ENCODE measurements around the gene TTC33.
"Not testable (repeated sequence)": the region's sequence is repeated elsewhere in the genome, so short reads cannot be mapped to it uniquely, and the experiment has no call there.

The TTC33 gene

DNA sequence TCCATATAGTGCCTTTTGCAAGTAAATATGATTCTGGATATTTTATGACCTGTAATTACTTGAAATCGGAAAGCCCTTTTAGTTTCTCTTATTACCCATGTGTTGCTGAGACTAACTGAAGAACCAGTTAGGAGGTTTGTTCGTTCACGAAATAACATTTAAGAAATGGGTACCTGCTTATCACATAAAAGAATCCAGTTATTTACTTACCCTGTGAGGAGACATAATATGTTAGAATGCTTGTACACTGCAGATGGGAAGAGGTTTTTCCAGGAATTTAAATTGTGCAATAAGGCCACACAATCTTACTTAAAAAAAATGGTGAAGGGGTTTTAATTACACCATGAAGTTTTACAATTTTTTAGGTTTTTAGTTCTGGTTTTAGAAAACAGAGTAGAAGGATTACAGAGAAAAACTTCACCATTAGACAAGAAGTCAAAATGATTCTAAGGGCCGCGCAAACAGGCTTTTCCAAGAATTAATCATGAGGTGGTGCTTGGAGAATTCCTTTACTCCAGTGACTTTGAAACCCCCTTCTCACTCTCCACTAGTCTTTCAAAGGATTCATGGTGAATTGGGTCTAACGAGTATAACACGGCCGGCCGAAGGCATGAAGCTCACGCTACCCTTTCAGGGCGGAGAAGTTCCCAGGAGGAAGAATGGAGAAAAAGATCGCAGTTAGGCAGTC lies 77.2 kb downstream of the TTC33 start:
- no peak for DNase-seq

- DNase-seq = no peak
Observed at GRCh38 chr5:40678026-40678425, 77.7 kb downstream of the TTC33 start.

DNA sequence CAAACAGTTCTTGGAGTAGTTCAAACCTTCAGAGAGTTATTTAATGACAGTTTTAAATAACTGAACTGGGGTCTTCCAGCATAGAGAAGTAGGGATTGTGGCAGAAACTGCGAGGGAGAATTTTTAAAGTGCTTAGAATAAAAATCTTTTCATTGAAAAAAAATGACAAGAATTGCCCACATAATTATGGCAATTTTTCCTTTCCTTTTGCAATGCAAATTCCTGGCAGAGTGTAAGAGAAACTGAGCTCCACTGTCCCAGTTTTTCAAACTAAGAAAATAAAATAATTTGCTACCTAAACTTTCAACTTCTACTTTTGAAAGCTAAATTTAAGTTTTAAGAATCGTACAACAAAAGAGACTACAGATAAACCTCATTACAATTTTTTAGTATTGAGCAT lies 78.3 kb downstream of the TTC33 start:
- DNase-seq = no peak

DNA sequence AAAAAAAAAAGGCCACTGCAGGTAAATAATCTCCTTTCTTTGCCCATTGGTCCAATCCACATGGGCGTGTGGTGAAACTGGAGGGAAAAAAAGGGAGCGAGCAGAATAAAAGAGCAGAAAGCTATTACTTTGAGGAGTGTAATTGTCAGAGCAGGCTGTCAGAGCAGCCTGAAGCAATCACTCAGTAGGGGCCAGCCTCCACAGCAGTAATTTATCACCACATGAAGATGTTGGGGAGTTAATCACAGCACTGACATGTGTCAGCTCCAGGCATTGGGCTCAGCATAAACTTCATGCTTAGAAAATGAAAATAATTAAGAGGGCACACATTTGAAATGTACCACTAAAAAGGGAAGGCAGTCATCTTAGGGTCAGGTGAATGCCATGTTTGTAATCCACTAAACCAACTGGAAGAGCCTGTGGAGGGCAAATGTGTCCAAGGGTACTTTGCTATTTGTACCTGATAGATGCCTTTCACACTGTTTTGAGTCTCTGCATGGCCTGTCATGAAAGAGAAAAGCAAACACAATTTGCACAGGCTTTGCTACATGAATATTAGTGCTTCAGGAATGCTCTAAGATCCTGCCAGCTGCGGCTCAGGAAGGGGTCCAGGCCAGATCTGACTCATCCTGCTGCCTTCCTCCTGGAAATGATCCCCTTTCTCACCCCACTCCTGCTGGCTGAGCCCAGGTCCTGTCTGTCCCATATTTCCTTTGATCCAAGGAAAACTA lies 79.0 kb downstream of the TTC33 start:
- DNase-seq = no peak

DNA sequence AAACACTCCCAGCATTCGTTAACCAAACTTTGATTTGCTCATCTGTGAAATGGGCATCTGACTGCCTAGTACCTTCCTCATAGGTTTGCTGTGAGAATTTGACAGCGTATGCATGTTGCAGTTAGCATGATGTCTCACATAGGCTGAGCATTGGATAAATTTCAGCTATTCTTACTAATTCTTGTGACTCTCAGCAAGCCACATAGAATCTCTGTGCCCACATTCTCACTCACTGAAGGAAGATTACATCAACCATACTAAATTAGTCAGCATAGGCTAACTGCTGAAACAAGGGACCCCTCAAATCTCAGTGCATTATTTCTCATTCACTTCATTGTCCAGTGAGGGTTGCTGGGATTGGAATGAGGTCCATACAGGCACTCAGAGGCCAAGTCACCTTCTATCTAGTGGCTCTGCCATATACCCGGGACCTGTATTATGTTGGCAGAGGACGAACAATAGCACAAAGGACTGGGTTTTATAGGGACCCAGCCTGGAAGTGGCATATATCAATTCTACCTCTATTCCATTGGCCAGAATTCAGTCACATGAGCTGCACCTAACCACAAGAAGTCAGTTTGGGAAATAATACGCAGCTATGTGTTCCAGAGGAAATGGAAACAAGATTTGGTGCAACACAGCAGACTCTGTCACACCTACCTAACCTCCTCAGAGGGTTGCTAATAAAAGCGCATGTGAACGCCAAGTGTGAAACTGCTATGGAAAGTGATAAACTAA lies 80.2 kb downstream of the TTC33 start:
- no peak for DNase-seq

DNA sequence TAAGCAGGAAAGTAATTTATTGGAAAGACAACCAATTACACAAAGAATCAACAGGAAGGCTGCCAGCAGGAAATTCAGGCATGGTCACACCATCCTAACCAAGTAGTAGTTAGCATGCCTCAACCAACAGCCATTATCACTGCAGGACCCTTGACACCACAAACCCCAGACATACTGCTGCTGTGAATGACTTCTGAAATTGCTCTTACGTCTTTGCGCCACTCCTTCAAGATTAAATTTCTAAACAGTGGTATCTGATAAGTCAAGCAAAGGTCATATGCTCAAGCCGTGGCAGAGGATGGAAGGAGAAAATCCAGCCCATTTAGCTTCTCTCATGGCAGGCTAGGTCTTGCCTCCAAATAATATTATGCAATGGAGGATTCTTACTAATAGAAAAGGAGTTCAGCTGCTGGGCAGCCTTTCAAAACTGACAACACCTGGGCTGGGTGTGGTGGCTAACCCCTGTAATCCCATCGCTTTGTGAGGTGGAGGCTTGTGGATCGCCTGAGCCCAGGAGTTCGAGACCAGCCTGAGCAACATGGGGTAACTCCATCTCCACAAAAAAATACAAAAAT lies 81.0 kb downstream of the TTC33 start:
- DNase-seq = no peak

GRCh38 chr5:40672425-40672824 lies 83.3 kb downstream of the TTC33 start:
- no peak for DNase-seq

- no peak for DNase-seq
Observed at GRCh38 chr5:40669606-40670390, 86.0 kb downstream of the TTC33 start.

GRCh38 chr5:40667161-40667663 lies 88.5 kb downstream of the TTC33 start:
- no peak for DNase-seq

DNA sequence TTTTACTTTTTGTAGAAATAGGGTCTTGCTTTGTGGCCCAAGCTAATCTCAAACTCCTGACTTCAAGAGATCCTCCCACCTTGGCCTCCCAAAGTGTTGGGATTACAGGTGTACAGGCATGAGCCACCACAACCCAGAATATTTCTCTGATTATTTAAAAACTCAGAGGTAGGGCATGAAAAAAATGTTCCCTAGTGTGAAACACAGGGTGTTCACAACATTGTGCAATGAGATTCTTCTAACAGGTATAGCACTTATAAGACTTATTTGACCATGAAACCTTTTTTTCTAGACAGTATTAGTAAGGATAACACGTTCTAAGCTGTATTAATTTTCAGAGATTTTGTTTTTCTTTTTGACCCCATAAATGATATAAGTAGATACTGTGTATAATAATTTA lies 89.1 kb downstream of the TTC33 start:
- no peak for DNase-seq

DNA sequence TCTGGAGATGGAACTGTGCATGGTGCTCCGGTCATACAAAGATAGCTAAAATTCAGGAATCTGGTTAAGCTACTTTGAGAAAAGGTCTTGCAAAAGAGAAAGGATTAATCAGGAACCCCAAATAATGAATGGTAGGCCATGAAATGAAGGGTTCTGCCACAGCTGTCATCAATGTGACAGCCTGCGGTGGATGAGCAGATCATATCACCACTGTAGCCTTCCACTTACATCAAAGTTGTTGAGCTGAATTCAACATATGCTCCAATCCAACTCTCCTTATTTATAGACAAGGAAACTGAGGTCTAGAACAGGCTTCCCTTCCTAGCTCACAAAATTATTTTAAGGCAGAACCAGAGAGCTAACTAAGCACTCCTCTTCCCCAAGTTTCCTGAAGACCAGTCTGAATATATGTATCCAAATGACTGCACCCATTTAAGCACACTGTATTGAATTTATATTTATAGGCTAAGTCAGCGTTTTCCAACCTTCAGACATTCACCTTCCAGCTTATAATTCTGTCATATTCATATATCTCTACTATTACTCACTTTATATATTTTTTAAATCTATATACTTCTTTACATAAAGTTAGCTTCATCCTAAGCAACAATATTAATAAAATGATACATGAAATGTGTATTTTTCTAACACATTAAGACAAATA lies 90.0 kb downstream of the TTC33 start:
- no peak for DNase-seq

DNA sequence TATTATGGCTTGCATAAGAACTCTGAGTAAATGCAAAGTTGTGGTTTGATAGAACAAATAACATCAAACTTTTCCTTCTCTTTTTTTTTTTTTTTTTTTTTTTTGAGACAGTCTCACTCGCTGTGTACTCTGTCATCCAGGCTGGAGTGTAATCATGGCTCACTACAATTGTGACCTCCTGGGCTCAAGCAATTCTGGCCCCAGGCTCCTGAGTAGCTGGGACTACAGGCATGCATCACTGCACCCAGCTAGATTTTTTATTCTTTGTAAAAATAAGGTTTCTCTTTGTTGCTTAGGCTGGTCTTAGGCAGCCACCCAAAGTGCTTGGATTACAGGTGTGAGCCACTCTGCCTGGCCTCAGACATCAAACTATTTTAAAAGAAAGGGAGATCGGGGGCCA lies 95.0 kb downstream of the TTC33 start:
- no peak for DNase-seq

DNA sequence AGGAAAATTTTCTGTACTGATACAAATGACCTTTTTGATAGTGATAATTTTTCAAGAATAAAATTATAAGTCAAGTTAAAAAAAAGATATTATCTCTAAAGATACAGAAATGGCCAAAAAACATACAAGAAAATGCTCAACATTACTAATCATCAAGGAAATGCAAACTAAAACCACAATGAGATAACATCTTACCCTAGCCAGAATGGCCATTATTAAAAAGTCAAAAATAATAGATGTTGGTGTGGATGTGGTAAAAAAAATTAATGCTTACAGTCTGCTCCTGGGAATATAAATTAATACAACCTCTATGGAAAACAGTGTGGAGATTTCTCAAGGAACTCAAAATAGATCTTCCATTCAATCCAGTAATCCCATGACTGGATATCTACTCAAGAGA lies 99.0 kb downstream of the TTC33 start:
- DNase-seq = no peak

GRCh38 chr5:40656091-40656490 lies 99.7 kb downstream of the TTC33 start:
- not testable (repeated sequence) for DNase-seq

GRCh38 chr5:40655138-40655537 lies 100.6 kb downstream of the TTC33 start:
- no peak for DNase-seq

GRCh38 chr5:40654377-40654991 lies 101.3 kb downstream of the TTC33 start:
- no peak for DNase-seq

DNA sequence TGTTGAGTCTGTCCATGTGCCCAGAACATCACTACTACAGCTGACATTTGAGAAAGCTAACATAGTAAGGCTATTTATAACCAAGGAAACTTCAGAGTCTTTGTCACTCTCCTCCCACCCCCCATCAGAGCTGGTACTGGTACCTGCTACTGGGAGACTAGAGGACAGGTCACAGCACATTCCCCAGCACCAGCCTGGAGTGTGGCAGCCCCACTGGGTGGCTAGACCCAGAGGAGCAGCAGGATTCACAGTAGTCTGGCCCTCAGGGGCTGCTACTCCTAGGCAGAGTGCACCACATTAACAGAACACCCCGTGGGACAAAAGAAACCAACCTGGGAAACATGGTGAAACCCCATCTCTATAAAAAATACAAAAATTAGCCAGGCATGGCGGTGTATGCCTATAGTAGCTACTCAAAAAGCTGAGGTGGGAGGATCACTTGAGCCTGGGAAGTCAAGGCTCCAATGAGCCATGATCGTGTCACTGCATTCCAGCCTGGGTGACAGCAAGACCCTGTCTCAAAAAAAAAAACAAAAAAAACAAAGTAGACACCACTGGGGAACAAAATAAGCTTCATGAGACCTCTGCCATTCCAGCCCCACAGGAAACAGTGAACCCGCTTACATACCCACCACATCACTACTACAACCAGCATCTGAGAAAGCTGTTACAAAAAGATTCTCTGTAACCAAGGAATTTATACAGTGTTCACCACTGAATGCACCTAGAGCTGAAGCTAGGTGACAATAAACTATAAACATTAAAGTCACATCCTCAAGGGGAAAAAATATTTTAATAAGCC lies 102.3 kb downstream of the TTC33 start:
- no peak for DNase-seq

GRCh38 chr5:40652441-40653220 lies 103.1 kb downstream of the TTC33 start:
- no peak for DNase-seq

DNA sequence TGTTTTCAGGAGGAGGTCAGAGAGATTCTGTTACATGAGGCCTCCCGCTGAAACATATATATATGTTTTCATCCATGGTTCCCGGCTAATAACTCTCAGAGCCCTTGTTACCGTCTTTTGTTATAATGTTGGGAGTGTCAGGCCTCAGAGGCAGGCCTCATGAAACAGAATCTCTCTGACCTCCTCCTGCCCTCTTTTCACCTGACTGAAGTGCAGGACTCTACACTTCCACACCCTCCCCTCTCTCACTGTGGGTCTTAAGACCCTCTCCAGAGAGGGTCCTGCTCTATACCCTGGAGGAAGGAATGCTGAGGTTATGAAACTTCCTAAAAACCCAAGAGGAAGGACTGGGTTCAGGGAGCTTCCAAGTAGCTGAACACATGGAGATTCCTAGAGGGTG lies 104.6 kb downstream of the TTC33 start:
- DNase-seq = no peak

Measured in COR-L47 (cell line).